Natural killer cell (primary cell): ENCODE results near the gene STXBP1. TPM values are rescaled to one million over a fixed set of nuclear protein-coding genes. Genes with fewer than 3 reads are reported as not detected.

Source experiments
- ATAC-seq, 3 donors: fragments of 150-1000 bp in 2 of 3; fragments of 200-7000 bp in 1 of 3; cut with Tn5 transposase; 1 replicate in 1 of 3; 2 replicates in 2 of 3; pipeline ENCODE4 v1.10.0; 2021; ENCODE audit warnings: mild to moderate bottlenecking in 2 of 3, moderate library complexity in 2 of 3
- DNase-seq, 2 donors: peaks; one replicate each; pipeline versions ENCODE4 v3.0.0 to v3.0.0-alpha.2; 2013 to 2021; ENCODE audit warnings: mixed read lengths in 1 of 2
- H3K27ac ChIP-seq: one replicate; pipeline ENCODE4 v1.5.1; 2013; ENCODE audit warnings: mild to moderate bottlenecking, low read length
- H3K27me3 ChIP-seq: one replicate; pipeline ENCODE4 v1.6.1; 2013; ENCODE audit warnings: low read length; ENCODE audit not compliant: control insufficient read depth, insufficient read depth
- H3K36me3 ChIP-seq: one replicate; pipeline ENCODE4 v1.6.1; 2013; ENCODE audit warnings: low read length; ENCODE audit not compliant: control insufficient read depth, insufficient read depth
- H3K4me1 ChIP-seq: one replicate; pipeline ENCODE4 v1.6.1; 2013; ENCODE audit warnings: low read length; ENCODE audit not compliant: control insufficient read depth, insufficient read depth
- H3K4me3 ChIP-seq: one replicate; pipeline ENCODE4 v1.5.1; 2013; ENCODE audit warnings: low read length
- H3K9me3 ChIP-seq: one replicate; pipeline ENCODE4 v1.6.1; 2013; ENCODE audit warnings: low read length; ENCODE audit not compliant: control insufficient read depth, insufficient read depth
- H3K27ac Mint-ChIP-seq, 2 donors: one replicate each; pipeline ENCODE4 v1.8.0; 2022; ENCODE audit warnings: mild to moderate bottlenecking in 2 of 2, mixed read lengths in 2 of 2, moderate library complexity in 1 of 2
- H3K27me3 Mint-ChIP-seq, 2 donors: one replicate each; pipeline ENCODE4 v1.8.0; 2022; ENCODE audit warnings: low read depth in 2 of 2, mixed read lengths in 2 of 2
- H3K36me3 Mint-ChIP-seq: one replicate; pipeline ENCODE4 v1.8.0; 2022; ENCODE audit warnings: mixed read lengths
- H3K4me1 Mint-ChIP-seq, 2 donors: one replicate each; pipeline ENCODE4 v1.8.0; 2022; ENCODE audit warnings: mixed read lengths in 2 of 2
- H3K4me3 Mint-ChIP-seq: one replicate; pipeline ENCODE4 v1.8.0; 2022; ENCODE audit warnings: mild to moderate bottlenecking, moderate library complexity, mixed read lengths
- H3K9me3 Mint-ChIP-seq, 2 donors: one replicate each; pipeline ENCODE4 v1.8.0; 2022; ENCODE audit warnings: mixed read lengths in 2 of 2
- CTCF ChIP-seq: fragments of 200-600 bp; IDR thresholded peaks from one replicate; pipeline ENCODE4 v1.8.0; 2022; ENCODE audit warnings: antibody characterized with exemption
- WGBS: methylation state at CpG from one replicate; pipeline ENCODE4 v1.1.7; 2013; ENCODE audit warnings: missing lambda C conversion rate; ENCODE audit not compliant: insufficient coverage; 5-methylcytosine and 5-hydroxymethylcytosine counted together
- intact Hi-C: fragments of 100-400 bp; cut with micrococcal nuclease; formaldehyde crosslinking; loops from one replicate; pipeline ENCODE4 v1.14.2; 2022
- total RNA-seq, 4 donors: library from RNA; stranded (reverse); fragments of 120-200 nt in 1 of 4; gene quantifications; one replicate each; pipeline versions ENCODE4 v1.2.3 to v1.2.4, GENCODE V29; 2013 to 2022

STXBP1 gene
- total RNA-seq, 3 donors from 2014 or later (not counting 1 experiment from before 2014, with no cell fraction given): 0.97 to 1.8 (median 1.6) TPM

GRCh38 chr9:127563579-127563978 is 48.5 kb upstream of the STXBP1 start:
- Mint-ChIP-seq H3K36me3 (no peaks in the 10 kb centered on the region), H3K27me3 (peaks cover 0 to 3% of the 10 kb centered on the region in 2 donors), H3K9me3 (no peaks in the 10 kb centered on the region), H3K4me1 (peaks cover 3 to 34% of the 10 kb centered on the region in 2 donors), H3K27ac (no peak overlapping the region), H3K4me3 (no peak overlapping the region)
- Histone ChIP-seq H3K27me3 (no peaks in the 10 kb centered on the region), H3K27ac (no peak overlapping the region), H3K9me3 (no peaks in the 10 kb centered on the region), H3K36me3 (no peaks in the 10 kb centered on the region), H3K4me3 (no peak overlapping the region), H3K4me1 (peaks cover 25% of the 10 kb centered on the region)
- no peak for TF ChIP-seq CTCF
- ATAC-seq (no peak), DNase-seq (no peak)
- intact Hi-C loops: no loop called here
- 94% methylated on average over 10 of the region's 13 CpGs for WGBS

- Mint-ChIP-seq H3K36me3 (no peaks in the 10 kb centered on the region), H3K4me3 (no peak overlapping the region), H3K9me3 (no peaks in the 10 kb centered on the region), H3K4me1 (peaks cover 9 to 34% of the 10 kb centered on the region in 2 donors), H3K27me3 (peaks cover 0 to 3% of the 10 kb centered on the region in 2 donors), H3K27ac (no peak overlapping the region)
- WGBS: 97% methylated on average over 10 of the region's 11 CpGs
- Histone ChIP-seq H3K27ac (no peak overlapping the region), H3K36me3 (no peaks in the 10 kb centered on the region), H3K27me3 (no peaks in the 10 kb centered on the region), H3K4me3 (no peak overlapping the region), H3K4me1 (peaks cover 34% of the 10 kb centered on the region), H3K9me3 (no peaks in the 10 kb centered on the region)
- ATAC-seq (no peak), DNase-seq (no peak)
- intact Hi-C loops: no loop called here
- TF ChIP-seq CTCF: no peak
Measured at GRCh38 chr9:127565231-127565630, 46.8 kb upstream of the STXBP1 start.

- H3K4me1 Mint-ChIP-seq: peaks cover 12 to 32% of the 10 kb centered on the region in 2 donors
- TF ChIP-seq CTCF: no peak
- Histone ChIP-seq H3K36me3 (no peaks in the 10 kb centered on the region), H3K27me3 (no peaks in the 10 kb centered on the region), H3K4me1 (peaks cover 32% of the 10 kb centered on the region), H3K9me3 (no peaks in the 10 kb centered on the region), H3K4me3 (no peak overlapping the region), H3K27ac (no peak overlapping the region)
- no peak overlapping the region for H3K27ac Mint-ChIP-seq
- 95% methylated on average over 9 of the region's 11 CpGs for WGBS
- H3K36me3 Mint-ChIP-seq: no peaks in the 10 kb centered on the region
- H3K4me3 Mint-ChIP-seq: no peak overlapping the region
- H3K9me3 Mint-ChIP-seq: no peaks in the 10 kb centered on the region
- peaks cover 0 to 3% of the 10 kb centered on the region in 2 donors for H3K27me3 Mint-ChIP-seq
- intact Hi-C loops: no loop called here
- no peak for ATAC-seq
- DNase-seq: no peak
Measured at GRCh38 chr9:127566351-127567001, 45.6 kb upstream of the STXBP1 start.
